Thoracic aorta (tissue), 2 donors: ENCODE data around the gene ELAVL2. TPM values are rescaled to one million over a fixed set of nuclear protein-coding genes. Genes with fewer than 3 reads are reported as not detected.

Experiments
- ATAC-seq: fragments of 150-250 bp; one replicate; pipeline ENCODE4 v1.8.0; 2017; ENCODE audit warnings: low read depth; ENCODE audit not compliant: insufficient number of reproducible peaks, low FRiP score
- DNase-seq: peaks from one replicate; pipeline ENCODE4 v3.0.0-alpha.2; 2020; ENCODE audit warnings: low spot score
- H3K27ac ChIP-seq, 2 donors: fragments of 200-600 bp; sonication (generic); 1 replicate in 1 of 2; 2 replicates in 1 of 2; pipeline ENCODE4 v1.5.1; 2016; ENCODE audit warnings: mild to moderate bottlenecking in 2 of 2, moderate library complexity in 2 of 2
- H3K27me3 ChIP-seq: fragments of 200-600 bp; sonication (generic); replicated peaks from 2 replicates; pipeline ENCODE4 v1.6.0; 2016; ENCODE audit warnings: mild to moderate bottlenecking; ENCODE audit not compliant: insufficient read depth
- H3K36me3 ChIP-seq: fragments of 200-600 bp; sonication (generic); one replicate; pipeline ENCODE4 v1.5.1; 2016
- H3K4me1 ChIP-seq, 2 donors: fragments of 200-600 bp; sonication (generic); 1 replicate in 1 of 2; 2 replicates in 1 of 2; pipeline versions ENCODE4 v1.5.1 to v1.6.0; 2016; ENCODE audit warnings: low read depth in 2 of 2, mild to moderate bottlenecking in 1 of 2; ENCODE audit not compliant: control insufficient read depth in 1 of 2
- H3K4me3 ChIP-seq: fragments of 200-600 bp; sonication (generic); 2 replicates; pipeline ENCODE4 v1.5.1; 2016; ENCODE audit warnings: mild to moderate bottlenecking
- H3K9me3 ChIP-seq: fragments of 200-600 bp; sonication (generic); 2 replicates; pipeline ENCODE4 v1.5.1; 2016
- total RNA-seq, 2 donors: library from RNA; depleted of rRNA; stranded (reverse); fragments of >200 nt; gene quantifications; one replicate each; pipeline versions ENCODE4 v1.1.0 to v1.2.3, GENCODE V29; 2016
- TF ChIP-seq, protein P1 (sequence below): fragments of 200-600 bp; sonication (generic); IDR thresholded peaks from one replicate; pipeline ENCODE4 v1.5.1; 2019; ENCODE audit warnings: antibody characterized with exemption

Gene ELAVL2
- total RNA-seq, 2 donors from 2014 or later: not detected

DNA sequence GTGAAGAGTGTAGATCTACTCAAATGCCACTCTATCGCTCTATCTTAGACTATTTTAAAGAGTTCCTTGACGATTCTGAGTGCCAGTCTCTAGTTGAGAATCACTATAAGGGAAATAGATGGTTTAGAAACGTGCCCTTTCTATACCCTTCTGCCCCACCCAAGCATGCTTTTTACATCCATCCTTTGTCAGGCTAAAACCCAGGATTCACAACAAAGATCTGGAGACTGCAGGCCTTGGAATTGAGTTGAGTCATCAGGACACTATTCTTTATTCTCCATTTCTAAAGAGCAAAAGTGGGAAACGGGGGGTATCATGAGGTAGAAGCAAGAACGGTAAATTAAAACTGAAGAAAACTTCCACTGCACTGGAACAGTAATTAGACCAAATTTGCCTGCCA lies 48.7 kb downstream of the ELAVL2 start:
- H3K4me1 ChIP-seq: no peaks in the 10 kb centered on the region
- ATAC-seq: no peak
- TF ChIP-seq, protein P1, sequence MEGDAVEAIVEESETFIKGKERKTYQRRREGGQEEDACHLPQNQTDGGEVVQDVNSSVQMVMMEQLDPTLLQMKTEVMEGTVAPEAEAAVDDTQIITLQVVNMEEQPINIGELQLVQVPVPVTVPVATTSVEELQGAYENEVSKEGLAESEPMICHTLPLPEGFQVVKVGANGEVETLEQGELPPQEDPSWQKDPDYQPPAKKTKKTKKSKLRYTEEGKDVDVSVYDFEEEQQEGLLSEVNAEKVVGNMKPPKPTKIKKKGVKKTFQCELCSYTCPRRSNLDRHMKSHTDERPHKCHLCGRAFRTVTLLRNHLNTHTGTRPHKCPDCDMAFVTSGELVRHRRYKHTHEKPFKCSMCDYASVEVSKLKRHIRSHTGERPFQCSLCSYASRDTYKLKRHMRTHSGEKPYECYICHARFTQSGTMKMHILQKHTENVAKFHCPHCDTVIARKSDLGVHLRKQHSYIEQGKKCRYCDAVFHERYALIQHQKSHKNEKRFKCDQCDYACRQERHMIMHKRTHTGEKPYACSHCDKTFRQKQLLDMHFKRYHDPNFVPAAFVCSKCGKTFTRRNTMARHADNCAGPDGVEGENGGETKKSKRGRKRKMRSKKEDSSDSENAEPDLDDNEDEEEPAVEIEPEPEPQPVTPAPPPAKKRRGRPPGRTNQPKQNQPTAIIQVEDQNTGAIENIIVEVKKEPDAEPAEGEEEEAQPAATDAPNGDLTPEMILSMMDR: no peak
- no peak overlapping the region for H3K4me3 ChIP-seq
- no peak overlapping the region for H3K27ac ChIP-seq
- no peaks in the 10 kb centered on the region for H3K9me3 ChIP-seq
- no peaks in the 10 kb centered on the region for H3K27me3 ChIP-seq
- no peak for DNase-seq
- H3K36me3 ChIP-seq: no peaks in the 10 kb centered on the region

DNA sequence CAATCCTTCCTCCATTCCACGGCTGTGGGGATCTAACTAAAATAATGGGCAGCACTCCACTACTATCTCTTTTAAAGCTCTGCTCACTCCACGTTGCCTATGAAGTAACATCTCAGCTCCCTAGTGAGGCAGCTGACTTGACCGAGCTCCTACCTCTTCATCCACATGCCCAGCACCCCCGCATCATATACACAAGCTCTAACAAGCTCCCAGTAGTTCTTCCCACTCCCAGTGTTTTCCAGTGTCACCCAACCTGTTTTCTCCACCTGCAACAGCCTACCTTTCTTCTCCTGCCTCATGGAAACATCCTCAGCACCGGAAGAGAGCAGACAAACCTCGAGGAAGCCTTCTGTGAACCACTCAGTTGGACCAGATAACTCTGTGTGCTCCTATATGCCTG lies 50.5 kb downstream of the ELAVL2 start:
- no peaks in the 10 kb centered on the region for H3K4me1 ChIP-seq
- TF ChIP-seq, protein P1: no peak
- no peak for ATAC-seq
- no peak overlapping the region for H3K4me3 ChIP-seq
- H3K9me3 ChIP-seq: no peaks in the 10 kb centered on the region
- no peaks in the 10 kb centered on the region for H3K27me3 ChIP-seq
- H3K27ac ChIP-seq: no peak overlapping the region
- H3K36me3 ChIP-seq: no peaks in the 10 kb centered on the region
- DNase-seq: no peak

DNA sequence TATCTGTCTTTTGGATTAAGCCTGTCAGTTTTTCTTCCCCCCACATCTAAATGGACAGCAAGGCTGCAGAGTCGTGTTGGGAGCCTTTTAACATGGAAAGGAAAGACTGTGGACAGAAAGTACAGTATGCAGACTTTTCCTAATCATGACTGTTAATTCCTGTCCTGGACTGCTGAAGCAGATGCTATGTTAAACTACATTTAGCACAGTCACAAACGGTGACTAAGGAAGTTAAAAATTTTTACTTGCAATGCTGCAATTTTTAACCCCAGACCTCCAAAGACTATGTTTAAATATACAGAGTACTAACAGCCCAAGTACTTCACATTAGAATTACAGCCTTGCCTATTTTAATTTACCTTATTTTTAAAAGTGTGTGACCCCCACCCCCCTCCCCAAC lies 51.8 kb downstream of the ELAVL2 start:
- Histone ChIP-seq H3K27me3 (no peaks in the 10 kb centered on the region), H3K36me3 (no peaks in the 10 kb centered on the region), H3K4me1 (no peaks in the 10 kb centered on the region), H3K27ac (no peak overlapping the region), H3K9me3 (no peaks in the 10 kb centered on the region), H3K4me3 (no peak overlapping the region)
- TF ChIP-seq, protein P1: no peak
- ATAC-seq (no peak), DNase-seq (no peak)

DNA sequence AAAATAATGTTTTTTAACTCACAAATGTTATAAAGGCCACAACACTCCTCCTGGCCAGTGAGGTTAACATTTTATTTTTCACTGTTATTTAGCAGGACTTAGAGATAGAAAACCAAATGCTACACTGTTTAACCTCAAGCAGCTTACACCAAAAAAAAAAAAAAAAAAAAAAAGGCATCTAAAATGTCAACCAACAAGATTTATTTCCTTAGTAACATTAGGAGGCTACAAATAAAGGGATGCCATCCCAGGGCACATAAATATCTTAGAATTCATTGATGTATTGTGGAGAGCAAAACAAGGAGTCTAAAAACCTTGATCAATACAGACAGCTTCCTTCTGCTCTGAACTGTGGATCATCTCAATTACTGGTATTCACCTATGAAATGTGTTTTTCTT lies 53.7 kb downstream of the ELAVL2 start:
- H3K27ac ChIP-seq: no peak overlapping the region
- no peaks in the 10 kb centered on the region for H3K36me3 ChIP-seq
- no peaks in the 10 kb centered on the region for H3K4me1 ChIP-seq
- ATAC-seq: no peak
- TF ChIP-seq, protein P1: no peak
- DNase-seq: no peak
- no peak overlapping the region for H3K4me3 ChIP-seq
- H3K9me3 ChIP-seq: no peaks in the 10 kb centered on the region
- no peaks in the 10 kb centered on the region for H3K27me3 ChIP-seq

DNA sequence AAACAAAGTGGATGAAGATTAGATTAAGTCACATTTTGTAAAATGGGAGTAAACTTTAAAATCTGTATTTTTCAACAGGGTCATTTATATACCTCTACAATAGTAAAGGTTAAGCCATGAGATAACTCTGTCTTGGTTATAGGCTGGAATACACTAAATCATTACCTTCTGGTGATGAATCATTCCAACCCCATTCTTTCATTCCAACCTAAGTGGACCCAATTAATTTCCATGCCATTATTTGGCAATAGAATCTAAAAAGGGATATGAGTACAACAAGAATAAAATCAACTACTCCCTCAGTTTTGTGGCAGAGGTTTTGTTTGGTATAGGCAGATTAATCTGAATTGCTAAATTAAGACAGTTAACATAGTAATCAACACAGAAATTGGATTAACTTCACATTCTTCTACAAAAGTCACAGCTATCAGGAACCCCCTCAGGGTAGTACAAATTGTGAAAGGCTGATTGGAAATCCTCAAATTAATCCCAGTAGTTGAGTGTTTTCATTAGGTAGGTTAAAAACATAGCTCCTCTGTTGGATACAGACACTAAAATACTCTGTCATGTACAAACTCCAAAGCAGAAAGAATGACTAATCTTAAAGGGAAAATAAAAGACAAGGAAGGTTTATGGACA lies 54.2 kb downstream of the ELAVL2 start:
- H3K4me3 ChIP-seq: no peak overlapping the region
- H3K27ac ChIP-seq: no peak overlapping the region
- ATAC-seq (no peak), DNase-seq (no peak)
- no peaks in the 10 kb centered on the region for H3K9me3 ChIP-seq
- H3K4me1 ChIP-seq: no peaks in the 10 kb centered on the region
- TF ChIP-seq, protein P1: no peak
- H3K27me3 ChIP-seq: no peaks in the 10 kb centered on the region
- no peaks in the 10 kb centered on the region for H3K36me3 ChIP-seq
